BJ (cell line): ENCODE data around the gene POU2AF2. TPM values are rescaled to one million over a fixed set of nuclear protein-coding genes. Genes with fewer than 3 reads are reported as not detected.

ENCODE experiments used
- CTCF ChIA-PET: fragments of 350-600 bp; formaldehyde crosslinking; extraction: SDS; loops from one replicate; lab custom pipeline; 2021; ENCODE audit warnings: antibody characterized with exemption, inconsistent platforms; lab: Yijun Ruan, JAX
- POLR2A ChIA-PET: fragments of 300-600 bp; sonication (Branson Sonifier 250); formaldehyde crosslinking; extraction: SDS; loops from one replicate; lab custom pipeline; 2021; ENCODE audit warnings: antibody characterized with exemption; lab: Charles Lee
- DNase-seq: peaks from one replicate; pipeline ENCODE4 v3.0.0-alpha.2; 2011; ENCODE audit warnings: low read depth
- H3K27me3 ChIP-seq: 2 replicates; pipeline ENCODE4 v1.6.0; 2011; ENCODE audit warnings: low read length; ENCODE audit not compliant: control insufficient read depth, insufficient read depth
- H3K36me3 ChIP-seq: 2 replicates; pipeline ENCODE4 v1.5.1; 2011; ENCODE audit warnings: low read length; ENCODE audit not compliant: control insufficient read depth, insufficient read depth
- H3K4me3 ChIP-seq: 2 replicates; pipeline ENCODE4 v1.5.1; 2011; ENCODE audit warnings: low read depth, mild to moderate bottlenecking, control low read depth, low read length
- polyA minus RNA-seq: library from RNA; depleted of rRNA, polyadenylated mRNA; stranded (reverse); fragments of >200 nt; gene quantifications from 2 replicates; pipeline ENCODE4 v1.2.3, GENCODE V29; 2011; rRNA and poly(A)+ RNA removed
- polyA plus RNA-seq: library from polyadenylated mRNA; depleted of rRNA; stranded (reverse); fragments of >200 nt; gene quantifications from 2 replicates; pipeline ENCODE4 v1.2.3, GENCODE V29; 2011; rRNA removed
- TF ChIP-seq, protein P1 (sequence below): IDR thresholded peaks from 2 replicates; pipeline ENCODE4 v1.5.1; 2011; ENCODE audit warnings: low read depth, mild to moderate bottlenecking, control low read depth, inconsistent platforms, low read length, moderate library complexity; ENCODE audit not compliant: insufficient read depth

Gene POU2AF2, protein sequence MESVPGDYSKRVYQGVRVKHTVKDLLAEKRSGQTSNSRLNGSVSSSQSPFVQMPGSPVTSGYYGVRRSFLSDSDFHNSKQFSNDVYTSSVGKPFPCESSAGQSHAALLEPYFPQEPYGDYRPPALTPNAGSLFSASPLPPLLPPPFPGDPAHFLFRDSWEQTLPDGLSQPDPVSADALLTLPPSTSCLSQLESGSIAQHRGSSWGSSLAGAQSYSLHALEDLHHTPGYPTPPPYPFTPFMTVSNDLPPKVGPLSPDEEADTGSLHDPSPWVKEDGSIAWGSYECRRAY
- polyA plus RNA-seq (not detected in 2 replicates), polyA minus RNA-seq (not detected in 2 replicates)

DNA sequence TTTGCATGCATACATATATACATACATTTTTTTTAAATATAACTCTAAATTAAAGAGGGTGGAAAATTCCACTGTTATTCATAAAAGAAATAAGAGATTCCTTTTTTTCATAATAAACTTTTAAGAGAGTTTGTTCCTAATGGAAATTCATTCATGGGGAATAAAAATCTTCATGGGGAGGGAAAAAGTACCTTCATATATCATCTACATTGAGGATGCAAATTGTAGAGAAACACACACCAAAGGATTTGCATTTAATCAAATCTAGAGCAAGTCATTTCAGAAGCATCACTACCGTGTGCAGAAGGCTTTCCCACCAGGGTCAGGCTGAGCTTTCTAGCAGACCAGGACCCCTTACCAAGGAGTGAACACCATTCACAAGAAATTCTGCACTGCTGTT, at the start of gene POU2AF2:
POU2AF2 (plus strand) TSS at position 301 of the 400 bp plus-strand sequence. CDS start 129 bp downstream, outside the sequence.
- ChIA-PET CTCF (interaction anchor here (1.1 kb wide), 1 partner anchor 506 kb away, joined by 3 read pairs; no protein-coding TSS in a partner anchor), POLR2A (no interaction called here)
- no peak for DNase-seq
- TF ChIP-seq, protein P1, sequence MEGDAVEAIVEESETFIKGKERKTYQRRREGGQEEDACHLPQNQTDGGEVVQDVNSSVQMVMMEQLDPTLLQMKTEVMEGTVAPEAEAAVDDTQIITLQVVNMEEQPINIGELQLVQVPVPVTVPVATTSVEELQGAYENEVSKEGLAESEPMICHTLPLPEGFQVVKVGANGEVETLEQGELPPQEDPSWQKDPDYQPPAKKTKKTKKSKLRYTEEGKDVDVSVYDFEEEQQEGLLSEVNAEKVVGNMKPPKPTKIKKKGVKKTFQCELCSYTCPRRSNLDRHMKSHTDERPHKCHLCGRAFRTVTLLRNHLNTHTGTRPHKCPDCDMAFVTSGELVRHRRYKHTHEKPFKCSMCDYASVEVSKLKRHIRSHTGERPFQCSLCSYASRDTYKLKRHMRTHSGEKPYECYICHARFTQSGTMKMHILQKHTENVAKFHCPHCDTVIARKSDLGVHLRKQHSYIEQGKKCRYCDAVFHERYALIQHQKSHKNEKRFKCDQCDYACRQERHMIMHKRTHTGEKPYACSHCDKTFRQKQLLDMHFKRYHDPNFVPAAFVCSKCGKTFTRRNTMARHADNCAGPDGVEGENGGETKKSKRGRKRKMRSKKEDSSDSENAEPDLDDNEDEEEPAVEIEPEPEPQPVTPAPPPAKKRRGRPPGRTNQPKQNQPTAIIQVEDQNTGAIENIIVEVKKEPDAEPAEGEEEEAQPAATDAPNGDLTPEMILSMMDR = no peak
- Histone ChIP-seq H3K4me3 (no peak within 1 kb of the TSS), H3K36me3 (no peaks in the 10 kb centered on the region), H3K27me3 (no peaks in the 10 kb centered on the region; the same call in 1 of the 2 replicates)

DNA sequence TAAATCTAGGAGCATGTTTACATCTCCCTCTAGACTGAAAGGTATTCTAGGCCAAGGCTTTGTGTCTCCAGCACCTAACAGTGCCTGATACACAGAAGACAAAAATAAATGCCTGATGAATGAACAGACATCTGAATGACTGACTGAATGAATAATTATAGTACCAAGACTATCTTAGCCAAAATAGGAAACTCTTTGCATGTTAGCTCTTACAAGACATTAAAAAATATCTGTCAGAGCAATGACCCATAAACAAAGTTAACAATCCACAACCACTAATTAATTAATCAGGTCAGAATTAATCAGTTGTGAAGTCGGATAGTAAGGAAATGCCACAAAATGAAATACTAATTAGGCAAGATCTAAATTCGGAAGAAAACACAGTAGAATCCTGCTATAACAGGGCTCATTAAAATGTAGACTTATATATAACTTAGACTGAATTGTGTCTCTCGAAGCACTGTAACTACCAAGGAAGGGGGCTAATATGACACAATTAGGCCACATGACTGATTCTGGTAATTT, 45.5 kb upstream of the POU2AF2 start:
- no peaks in the 10 kb centered on the region for H3K27me3 ChIP-seq
- ChIA-PET POLR2A (no interaction called here), CTCF (interaction anchor here (0.7 kb wide), 1 partner anchor 15 kb away, joined by 3 read pairs; no protein-coding TSS in a partner anchor)
- no peak overlapping the region for H3K4me3 ChIP-seq
- H3K36me3 ChIP-seq = no peaks in the 10 kb centered on the region
- no peak for DNase-seq
- TF ChIP-seq, protein P1 = no peak

DNA sequence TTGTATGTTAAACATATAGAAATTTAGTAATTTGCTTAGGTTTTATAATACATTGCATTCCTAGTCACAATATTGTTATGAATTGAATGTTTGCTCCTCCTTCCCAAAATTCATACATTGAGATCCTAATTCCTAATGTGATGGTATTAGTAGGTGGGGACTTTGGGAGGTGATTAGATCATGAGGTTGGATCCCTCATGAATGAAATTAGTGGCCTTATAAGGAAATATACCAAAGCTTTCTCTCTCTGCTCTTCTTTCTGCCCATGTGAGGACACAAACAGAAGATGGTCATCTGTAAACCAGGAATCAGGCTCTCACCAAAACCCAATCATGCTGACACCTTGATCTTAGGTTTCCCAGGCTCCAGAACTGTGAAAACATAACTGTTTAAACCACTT, 41.3 kb upstream of the POU2AF2 start:
- ChIA-PET CTCF (interaction anchor here (1.2 kb wide), 1 partner anchor 769 kb away, joined by 4 read pairs; no protein-coding TSS in a partner anchor), POLR2A (no interaction called here)
- TF ChIP-seq, protein P1 = no peak
- no peaks in the 10 kb centered on the region for H3K27me3 ChIP-seq
- no peaks in the 10 kb centered on the region for H3K36me3 ChIP-seq
- DNase-seq = no peak
- H3K4me3 ChIP-seq = no peak overlapping the region

DNA sequence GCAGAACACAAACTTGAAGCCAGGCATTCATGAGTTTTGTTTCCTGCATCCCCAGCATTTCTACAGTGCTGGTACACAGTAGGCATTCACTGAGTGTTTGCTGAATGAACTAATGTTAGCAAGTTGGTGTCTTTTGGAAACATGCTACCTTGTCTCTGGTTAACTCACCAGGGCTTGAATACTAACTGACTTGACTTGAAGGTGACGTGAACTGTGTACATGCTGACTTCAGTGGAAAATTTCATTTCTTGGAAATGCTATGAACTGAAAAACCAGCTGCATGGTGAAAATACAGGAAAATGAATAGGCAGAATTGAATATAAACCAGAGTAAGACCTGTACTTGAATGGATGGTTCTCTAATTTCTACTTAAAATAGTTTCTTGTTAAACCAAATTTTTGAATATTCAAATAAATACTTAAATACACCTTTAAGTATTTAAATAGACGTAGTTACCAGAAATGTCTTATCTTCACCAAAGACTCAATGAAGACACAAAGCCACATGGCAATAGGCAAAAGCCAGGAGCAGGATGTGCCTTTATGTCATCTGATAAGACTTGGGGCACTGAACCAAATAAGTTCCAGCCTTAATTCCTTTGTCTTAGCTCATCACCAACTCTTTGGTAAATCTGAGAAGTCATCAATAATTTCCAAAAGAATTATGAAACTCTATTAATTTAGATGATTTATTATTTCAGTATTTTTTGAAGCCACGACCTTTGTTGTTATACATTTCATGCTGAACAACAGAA, 39.7 kb upstream of the POU2AF2 start:
- CTCF ChIA-PET = no interaction called here

More for the DNA sequence above, 39.7 kb upstream of the POU2AF2 start:
- POLR2A ChIA-PET = no interaction called here
- Histone ChIP-seq H3K36me3 (no peaks in the 10 kb centered on the region), H3K4me3 (no peak overlapping the region), H3K27me3 (no peaks in the 10 kb centered on the region)
- TF ChIP-seq, protein P1 = no peak
- DNase-seq = no peak
